ENCODE results near the gene ATF3. TPM values are rescaled to one million over a fixed set of nuclear protein-coding genes. Genes with fewer than 3 reads are reported as not detected.

Gene ATF3
- polyA plus RNA-seq, 3 donors = 10.4 to 227 (median 13.3) TPM

- H3K4me1 ChIP-seq (ENCODE audit: control insufficient read depth in 1 of 2, insufficient read depth in 2 of 2, low read length in 2 of 2) = peaks cover under 1 to 6% of the 10 kb centered on the region in 2 donors
- H3K27me3 ChIP-seq (ENCODE audit: control insufficient read depth in 2 of 2, insufficient read depth in 2 of 2, low read length in 2 of 2) = no peaks in the 10 kb centered on the region
- no peak overlapping the region for H3K27ac ChIP-seq (ENCODE audit: low read depth in 1 of 2, low read length in 2 of 2)
- intact Hi-C loops (cut with micrococcal nuclease) = no loop called here
- no peaks in the 10 kb centered on the region for H3K36me3 ChIP-seq (replicated peaks in 1 of 2; ENCODE audit: control insufficient read depth in 1 of 2, insufficient read depth in 2 of 2, low read length in 2 of 2)
- no peak for TF ChIP-seq CTCF (IDR thresholded peaks at IDR 0.05)
- H3K9ac ChIP-seq (ENCODE audit: insufficient read depth, low read length, poor library complexity, severe bottlenecking) = no peak overlapping the region
- peaks cover 5 to 9% of the 10 kb centered on the region in 2 donors for H3K9me3 ChIP-seq (replicated peaks in 1 of 2; ENCODE audit: control insufficient read depth in 1 of 2, insufficient read depth in 1 of 2, low read length in 2 of 2)
- Mint-ChIP-seq H3K27ac (no peak overlapping the region), H3K27me3 (ENCODE audit: low read depth in 3 of 3) (peaks cover 0 to 2% (median 0%) of the 10 kb centered on the region in 3 donors), H3K4me1 (peaks cover 17% of the 10 kb centered on the region), H3K4me3 (no peak overlapping the region), H3K36me3 (peaks cover 0 to 3% of the 10 kb centered on the region in 2 donors), H3K9me3 (peaks cover 4 to 17% (median 8%) of the 10 kb centered on the region in 7 donors)
- no peak overlapping the region for H3K4me3 ChIP-seq (replicated peaks in 1 of 3; ENCODE audit: low read depth in 2 of 3, low read length in 3 of 3)
- no peak overlapping the region for H3K4me2 ChIP-seq (replicated peaks; ENCODE audit: extremely low read depth, low read length, poor library complexity, severe bottlenecking)
- 100% methylated on average over 2 of the region's 2 CpGs for WGBS (ENCODE audit: insufficient coverage)
- no peaks in the 10 kb centered on the region for H3K79me2 ChIP-seq (ENCODE audit: insufficient read depth, low read length)
- no peak for DNase-seq
- no peaks in the 10 kb centered on the region for H4K20me1 ChIP-seq (ENCODE audit: insufficient read depth, low read length)
- no peak overlapping the region for H2AFZ ChIP-seq (ENCODE audit: insufficient read depth, low read depth, low read length, poor library complexity, severe bottlenecking)
Observed at GRCh38 chr1:212643877-212644276, 35.3 kb downstream of the ATF3 start.

GRCh38 chr1:212644866-212645545 is 36.4 kb downstream of the ATF3 start:
- Mint-ChIP-seq H3K36me3 (peaks cover 0 to 3% of the 10 kb centered on the region in 2 donors), H3K4me3 (no peak overlapping the region), H3K27ac (no peak overlapping the region), H3K4me1 (peaks cover 11% of the 10 kb centered on the region), H3K9me3 (peaks cover 4 to 12% (median 7%) of the 10 kb centered on the region in 7 donors), H3K27me3 (ENCODE audit: low read depth in 3 of 3) (peaks cover 0 to 2% (median 0%) of the 10 kb centered on the region in 3 donors)
- H3K4me1 ChIP-seq (ENCODE audit: control insufficient read depth in 1 of 2, insufficient read depth in 2 of 2, low read length in 2 of 2) = peaks cover 0 to 4% of the 10 kb centered on the region in 2 donors
- H3K4me3 ChIP-seq (replicated peaks in 1 of 3; ENCODE audit: low read depth in 2 of 3, low read length in 3 of 3) = no peak overlapping the region
- H3K79me2 ChIP-seq (ENCODE audit: insufficient read depth, low read length) = no peaks in the 10 kb centered on the region
- no peaks in the 10 kb centered on the region for H3K36me3 ChIP-seq (replicated peaks in 1 of 2; ENCODE audit: control insufficient read depth in 1 of 2, insufficient read depth in 2 of 2, low read length in 2 of 2)
- H3K9ac ChIP-seq (ENCODE audit: insufficient read depth, low read length, poor library complexity, severe bottlenecking) = no peak overlapping the region
- H3K9me3 ChIP-seq (replicated peaks in 1 of 2; ENCODE audit: control insufficient read depth in 1 of 2, insufficient read depth in 1 of 2, low read length in 2 of 2) = peaks cover 5 to 9% of the 10 kb centered on the region in 2 donors
- H3K27ac ChIP-seq (ENCODE audit: low read depth in 1 of 2, low read length in 2 of 2) = no peak overlapping the region
- WGBS (ENCODE audit: insufficient coverage) = 97% methylated on average over 5 of the region's 6 CpGs
- no peak for DNase-seq
- intact Hi-C loops (cut with micrococcal nuclease) = no loop called here
- no peaks in the 10 kb centered on the region for H4K20me1 ChIP-seq (ENCODE audit: insufficient read depth, low read length)
- H3K4me2 ChIP-seq (replicated peaks; ENCODE audit: extremely low read depth, low read length, poor library complexity, severe bottlenecking) = no peak overlapping the region
- H2AFZ ChIP-seq (ENCODE audit: insufficient read depth, low read depth, low read length, poor library complexity, severe bottlenecking) = no peak overlapping the region
- no peaks in the 10 kb centered on the region for H3K27me3 ChIP-seq (ENCODE audit: control insufficient read depth in 2 of 2, insufficient read depth in 2 of 2, low read length in 2 of 2)
- no peak for TF ChIP-seq CTCF (IDR thresholded peaks at IDR 0.05)
